BJ (cell line): ENCODE results near the gene BEND3. TPM values are rescaled to one million over a fixed set of nuclear protein-coding genes. Genes with fewer than 3 reads are reported as not detected.

ENCODE experiments used
- CTCF ChIA-PET: fragments of 350-600 bp; formaldehyde crosslinking; extraction: SDS; loops from one replicate; lab custom pipeline; 2021; ENCODE audit warnings: antibody characterized with exemption, inconsistent platforms; lab: Yijun Ruan, JAX
- POLR2A ChIA-PET: fragments of 300-600 bp; sonication (Branson Sonifier 250); formaldehyde crosslinking; extraction: SDS; loops from one replicate; lab custom pipeline; 2021; ENCODE audit warnings: antibody characterized with exemption; lab: Charles Lee
- DNase-seq: peaks from one replicate; pipeline ENCODE4 v3.0.0-alpha.2; 2011; ENCODE audit warnings: low read depth
- H3K27me3 ChIP-seq: 2 replicates; pipeline ENCODE4 v1.6.0; 2011; ENCODE audit warnings: low read length; ENCODE audit not compliant: control insufficient read depth, insufficient read depth
- H3K36me3 ChIP-seq: 2 replicates; pipeline ENCODE4 v1.5.1; 2011; ENCODE audit warnings: low read length; ENCODE audit not compliant: control insufficient read depth, insufficient read depth
- H3K4me3 ChIP-seq: 2 replicates; pipeline ENCODE4 v1.5.1; 2011; ENCODE audit warnings: low read depth, mild to moderate bottlenecking, control low read depth, low read length
- CTCF ChIP-seq: IDR thresholded peaks from 2 replicates; pipeline ENCODE4 v1.5.1; 2011; ENCODE audit warnings: low read depth, mild to moderate bottlenecking, control low read depth, inconsistent platforms, low read length, moderate library complexity; ENCODE audit not compliant: insufficient read depth
- polyA plus RNA-seq: library from polyadenylated mRNA; depleted of rRNA; stranded (reverse); fragments of >200 nt; gene quantifications from 2 replicates; pipeline ENCODE4 v1.2.3, GENCODE V29; 2011

BEND3 gene
- polyA plus RNA-seq, 1 experiment: 0.60 TPM

DNA sequence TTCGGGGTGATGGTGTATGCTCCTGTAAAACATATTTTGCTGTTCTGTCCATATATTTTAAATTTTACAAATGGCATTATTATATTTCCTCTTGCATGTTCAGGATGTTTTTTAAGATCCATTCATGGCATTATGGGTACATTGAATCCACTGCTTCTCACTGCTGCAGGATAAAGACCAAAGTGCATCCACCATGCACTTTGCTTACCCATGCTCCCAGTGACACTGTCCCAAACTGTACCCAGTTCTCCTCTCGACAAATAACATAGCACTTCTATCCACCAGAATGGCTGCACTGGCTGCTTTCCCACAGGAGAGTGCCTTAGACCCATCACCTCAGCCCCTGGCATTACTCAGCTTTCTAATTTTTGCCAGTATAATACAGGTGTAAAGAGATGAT lies 57.6 kb downstream of the BEND3 start:
- CTCF ChIA-PET: interaction anchor here (0.6 kb wide), 1 partner anchor 9 kb away, joined by 3 read pairs; no protein-coding TSS in a partner anchor
- POLR2A ChIA-PET: no interaction called here
- H3K27me3 ChIP-seq: no peaks in the 10 kb centered on the region
- no peak overlapping the region for H3K4me3 ChIP-seq
- no peak for TF ChIP-seq CTCF
- H3K36me3 ChIP-seq: no peaks in the 10 kb centered on the region
- DNase-seq: no peak

DNA sequence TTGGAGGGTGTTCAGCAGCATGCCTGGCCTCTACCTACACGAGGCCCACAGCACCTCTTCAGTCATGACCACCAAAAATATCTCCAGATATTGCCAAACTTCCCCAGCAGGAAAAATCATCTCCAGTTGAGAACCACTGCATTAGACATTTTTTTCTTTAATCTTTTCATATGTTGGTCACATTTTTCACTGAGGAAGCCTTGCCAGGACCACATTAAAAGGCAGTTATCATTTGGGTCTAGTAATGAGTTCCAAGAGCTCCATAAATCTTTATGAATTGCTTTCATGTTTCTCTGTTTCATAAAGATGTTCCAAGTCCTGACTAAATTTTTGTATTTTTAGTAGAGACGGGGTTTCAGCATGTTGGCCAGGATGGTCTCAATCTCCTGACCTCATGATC lies 58.5 kb downstream of the BEND3 start:
- H3K36me3 ChIP-seq: no peaks in the 10 kb centered on the region
- no peaks in the 10 kb centered on the region for H3K27me3 ChIP-seq
- TF ChIP-seq CTCF: no peak
- CTCF ChIA-PET: no interaction called here
- H3K4me3 ChIP-seq: no peak overlapping the region
- POLR2A ChIA-PET: no interaction called here
- no peak for DNase-seq

DNA sequence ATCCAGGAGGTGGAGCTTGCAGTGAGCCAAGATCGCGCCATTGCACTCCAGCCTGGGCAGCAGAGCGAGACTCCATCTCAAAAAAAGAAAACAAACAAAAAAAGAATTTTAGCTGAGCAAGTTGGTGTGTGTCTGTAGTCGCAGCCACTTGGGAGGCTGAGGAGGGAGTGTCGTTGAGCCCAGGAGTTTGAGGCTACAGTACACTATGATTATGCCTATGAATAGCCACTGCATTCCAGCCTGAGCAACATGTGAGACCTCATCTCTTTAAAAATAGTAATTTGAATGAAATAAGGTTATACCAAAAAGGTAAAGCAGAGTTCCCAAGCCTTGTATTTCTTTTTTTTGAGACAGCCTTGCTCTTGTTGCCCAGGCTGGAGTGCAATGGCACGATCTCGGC lies 67.5 kb downstream of the BEND3 start:
- DNase-seq: no peak
- POLR2A ChIA-PET: no interaction called here
- no peak for TF ChIP-seq CTCF
- CTCF ChIA-PET: interaction anchor here (1.6 kb wide), 1 partner anchor 12 kb away, joined by 3 read pairs; no protein-coding TSS in a partner anchor
- H3K36me3 ChIP-seq: peaks cover 4% of the 10 kb centered on the region; the same call in 1 of the 2 replicates
- no peaks in the 10 kb centered on the region for H3K27me3 ChIP-seq
- no peak overlapping the region for H3K4me3 ChIP-seq

DNA sequence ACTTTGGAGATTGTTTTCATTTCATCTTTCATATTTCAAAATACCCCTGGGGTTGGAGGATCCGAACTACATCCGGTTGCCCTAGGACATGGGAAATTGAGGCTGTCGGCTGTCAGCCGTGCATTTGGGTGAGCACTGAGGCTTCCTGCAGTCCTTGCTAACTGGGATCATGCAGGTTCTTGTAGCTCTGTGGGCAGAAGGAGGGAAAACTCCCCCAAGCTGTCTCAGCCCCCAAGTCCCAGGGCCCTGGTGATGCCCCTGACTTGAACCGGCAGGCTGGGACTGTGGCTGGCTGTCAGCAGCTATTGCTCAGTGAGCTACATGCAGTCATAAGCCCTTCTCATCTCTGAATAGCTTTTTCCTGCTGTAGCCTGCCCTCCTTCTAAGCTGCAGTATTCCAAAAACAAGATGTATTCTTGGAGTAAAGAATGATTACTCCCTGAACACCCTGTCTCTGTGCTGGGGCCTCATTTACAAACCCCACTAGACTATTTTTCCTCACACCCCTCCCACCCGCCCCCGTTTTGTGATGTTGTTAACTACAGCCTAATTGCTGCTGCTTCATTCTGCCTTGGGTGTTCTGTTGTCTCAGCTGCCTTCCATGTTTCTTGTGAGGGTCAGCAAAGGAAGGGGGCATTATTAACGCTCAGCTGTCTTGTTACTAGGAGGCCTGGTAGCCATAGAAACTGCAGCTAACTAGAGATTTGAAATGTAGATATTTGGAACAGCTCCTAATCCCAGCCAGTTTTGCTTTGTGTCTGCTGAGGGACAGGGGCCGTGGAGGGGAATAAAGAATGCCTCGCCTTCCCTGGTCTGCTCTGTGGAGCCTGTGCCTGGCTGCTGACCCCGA lies 69.3 kb downstream of the BEND3 start:
- no peak overlapping the region for H3K4me3 ChIP-seq
- TF ChIP-seq CTCF: no peak
- H3K27me3 ChIP-seq: no peaks in the 10 kb centered on the region
- peaks cover 5% of the 10 kb centered on the region for H3K36me3 ChIP-seq
- ChIA-PET CTCF (interaction anchor here (1.6 kb wide), 1 partner anchor 14 kb away, joined by 3 read pairs; no protein-coding TSS in a partner anchor), POLR2A (no interaction called here)
- no peak for DNase-seq

- H3K27me3 ChIP-seq: no peaks in the 10 kb centered on the region
- POLR2A ChIA-PET: no interaction called here
- no peaks in the 10 kb centered on the region; the same call in 1 of the 2 replicates for H3K36me3 ChIP-seq
- no peak overlapping the region for H3K4me3 ChIP-seq
- no peak for TF ChIP-seq CTCF
- no peak for DNase-seq
- CTCF ChIA-PET: interaction anchor here (1.1 kb wide), 1 partner anchor 81 kb away, joined by 4 read pairs; no protein-coding TSS in a partner anchor
These were observed 82.2 kb downstream of the BEND3 start for GRCh38 chr6:107033126-107033525.
